GM18951 (cell line): ENCODE results near the gene SPAG5.

Experiments used
- POLR2A ChIP-seq: IDR thresholded peaks from 4 replicates; pipeline ENCODE4 v1.6.1; 2011; ENCODE audit warnings: mild to moderate bottlenecking; ENCODE audit not compliant: insufficient read length, insufficient read depth; ENCODE audit errors: extremely low read depth
- in situ Hi-C: fragments of 300-500 bp; cut with MboI; formaldehyde crosslinking; loops from one replicate; pipeline ENCODE4 v1.12.0; 2022; ENCODE audit warnings: low sequenced_read_pairs, mixed read lengths, inconsistent platforms; ENCODE audit not compliant: unreplicated experiment

SPAG5 gene

DNA sequence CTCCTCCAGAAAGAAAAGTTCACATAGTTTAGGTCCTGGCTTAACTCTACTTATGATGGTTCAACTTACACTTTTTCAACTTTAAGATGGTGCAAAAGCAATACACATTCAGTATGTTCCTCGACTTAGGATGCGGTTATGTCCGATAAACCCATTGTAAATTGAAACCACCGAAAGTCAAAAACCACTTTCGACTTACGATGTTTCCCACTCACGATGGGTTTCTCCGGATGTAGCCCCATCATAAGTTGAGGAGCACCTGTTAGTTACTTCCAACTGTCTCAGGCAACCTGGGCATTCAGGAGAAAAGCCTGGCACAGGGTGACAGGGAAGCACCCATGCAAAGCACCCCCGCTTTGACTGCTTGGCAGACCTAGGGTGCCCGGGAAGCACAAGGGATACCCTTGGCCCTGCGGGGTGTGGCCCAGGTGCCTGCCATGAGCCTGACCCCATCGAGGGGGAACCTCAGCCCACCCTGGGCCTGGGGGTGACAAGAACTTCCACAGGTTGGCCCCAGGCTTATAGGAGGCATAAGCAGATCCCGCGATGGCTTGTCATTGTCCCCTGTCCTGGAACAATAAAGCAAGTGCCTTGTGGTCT, 60.4 kb downstream of the SPAG5 start:
- in situ Hi-C loops = loop anchor here (5.0 kb wide), 1 partner anchor 36 kb away; no protein-coding TSS in a partner anchor
- TF ChIP-seq POLR2A = no peak

DNA sequence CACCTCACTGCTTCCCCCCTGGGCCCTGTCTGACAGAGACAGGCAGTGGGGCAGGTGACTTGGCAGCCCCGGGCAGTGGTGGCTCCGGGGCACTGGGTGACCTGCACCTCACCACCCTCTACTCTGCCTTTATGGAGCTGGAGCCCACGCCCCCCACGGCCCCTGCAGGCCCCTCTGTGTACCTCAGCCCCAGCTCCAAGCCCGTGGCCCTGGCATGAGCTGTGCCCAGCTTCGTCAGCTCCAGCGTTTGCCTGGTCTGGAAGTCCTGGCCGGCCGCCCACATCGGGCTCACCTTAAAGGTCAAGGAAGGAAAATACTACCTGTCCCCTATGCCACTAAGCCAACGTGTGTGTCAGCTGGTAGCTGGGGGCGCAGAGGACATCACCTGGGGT, 61.6 kb downstream of the SPAG5 start:
- no peak for TF ChIP-seq POLR2A
- in situ Hi-C loops = loop anchor here (5.0 kb wide), 1 partner anchor 35 kb away; no protein-coding TSS in a partner anchor

DNA sequence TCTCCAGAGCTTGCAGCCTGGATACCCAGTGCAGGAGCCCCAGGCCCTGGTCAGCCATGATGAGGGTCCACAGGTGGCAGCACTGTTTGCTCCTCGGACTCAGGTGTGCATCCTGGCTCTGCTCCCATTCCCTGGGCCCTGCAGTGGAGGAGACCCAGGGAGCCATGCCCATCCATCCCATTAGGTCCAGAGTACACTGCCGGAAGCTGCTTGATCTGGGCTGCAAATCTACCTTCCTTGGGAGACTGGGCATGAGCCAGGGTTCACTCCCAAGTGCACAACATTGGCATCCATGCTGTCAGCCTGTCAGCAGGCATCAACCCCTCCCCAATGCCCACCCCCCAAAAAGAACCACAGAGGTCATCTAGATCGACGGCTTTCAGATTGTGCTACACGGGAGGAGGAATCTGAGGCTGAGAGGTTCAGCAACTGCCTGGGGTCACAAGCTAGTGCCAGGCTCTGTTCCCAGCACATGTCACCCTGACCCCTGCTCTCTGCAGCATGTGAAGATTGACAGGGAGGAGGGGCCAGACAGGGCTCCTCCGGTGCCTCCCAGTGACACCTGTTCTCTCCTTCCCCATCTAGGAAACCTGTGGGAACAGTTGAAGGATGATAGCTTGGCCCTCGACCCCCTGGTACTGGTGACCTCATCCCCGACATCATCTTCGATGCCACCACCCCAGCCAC, 62.1 kb downstream of the SPAG5 start:
- in situ Hi-C loops = loop anchor here (5.0 kb wide), 1 partner anchor 34 kb away; no protein-coding TSS in a partner anchor
- TF ChIP-seq POLR2A = no peak

DNA sequence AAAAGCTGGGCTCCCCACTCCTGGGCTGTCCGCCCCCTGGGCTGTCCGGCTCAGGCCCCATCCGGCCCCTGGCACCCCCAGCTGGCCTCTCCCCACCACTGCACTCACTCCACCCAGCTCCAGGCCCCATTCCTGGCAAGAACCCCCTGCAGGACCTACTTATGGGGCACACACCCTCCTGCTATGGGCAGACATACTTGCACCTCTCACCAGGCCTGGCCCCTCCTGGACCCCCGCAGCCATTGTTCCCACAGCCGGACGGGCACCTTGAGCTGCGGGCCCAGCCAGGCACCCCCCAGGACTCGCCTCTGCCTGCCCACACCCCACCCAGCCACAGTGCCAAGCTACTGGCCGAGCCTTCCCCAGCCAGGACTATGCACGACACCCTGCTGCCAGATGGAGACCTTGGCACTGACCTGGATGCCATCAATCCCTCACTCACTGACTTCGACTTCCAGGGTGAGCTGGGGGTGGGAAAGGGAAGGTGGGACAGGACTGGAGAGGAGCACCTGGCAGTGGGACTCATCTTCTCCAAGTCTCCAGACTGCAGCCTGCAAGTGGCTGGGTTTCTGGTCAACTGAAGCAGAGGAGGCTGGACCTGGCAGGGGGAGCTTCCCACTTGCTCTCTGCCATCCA, 64.0 kb downstream of the SPAG5 start:
- no peak for TF ChIP-seq POLR2A
- in situ Hi-C loops = loop anchor here (5.0 kb wide), 1 partner anchor 33 kb away; no protein-coding TSS in a partner anchor

DNA sequence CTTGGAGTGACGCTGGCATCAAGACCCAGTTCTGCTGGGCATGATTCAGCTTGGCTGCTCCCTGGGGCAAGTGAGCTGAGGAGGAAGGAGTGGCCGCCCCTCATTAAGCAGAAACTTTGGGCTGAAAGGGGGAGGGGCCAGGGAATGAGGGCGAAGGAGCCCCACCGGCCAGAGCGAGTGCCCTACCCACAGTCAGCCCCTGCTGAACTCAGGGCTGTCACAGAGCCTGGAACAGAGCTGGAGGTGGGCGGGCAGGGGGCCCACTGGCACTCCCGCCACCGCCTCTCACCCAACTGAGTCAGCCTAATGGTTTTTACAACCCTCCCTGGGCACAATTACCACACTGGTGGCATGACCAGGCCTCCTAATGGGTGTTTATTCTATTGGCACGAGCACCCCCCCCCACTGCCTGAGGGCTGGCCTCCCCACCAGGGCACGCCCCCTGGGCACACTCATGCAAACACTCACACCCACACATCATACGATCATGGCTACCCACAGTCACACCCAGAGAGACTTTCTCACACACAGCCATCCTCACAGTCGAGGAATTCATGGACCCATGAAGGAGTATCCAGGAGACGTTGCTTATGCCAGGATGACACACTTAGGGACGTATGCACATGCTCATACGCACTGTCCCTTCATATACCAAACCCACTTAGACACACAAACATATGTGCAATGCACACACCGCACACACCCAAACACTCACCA, 65.6 kb downstream of the SPAG5 start:
- no peak for TF ChIP-seq POLR2A
- in situ Hi-C loops = no loop called here

DNA sequence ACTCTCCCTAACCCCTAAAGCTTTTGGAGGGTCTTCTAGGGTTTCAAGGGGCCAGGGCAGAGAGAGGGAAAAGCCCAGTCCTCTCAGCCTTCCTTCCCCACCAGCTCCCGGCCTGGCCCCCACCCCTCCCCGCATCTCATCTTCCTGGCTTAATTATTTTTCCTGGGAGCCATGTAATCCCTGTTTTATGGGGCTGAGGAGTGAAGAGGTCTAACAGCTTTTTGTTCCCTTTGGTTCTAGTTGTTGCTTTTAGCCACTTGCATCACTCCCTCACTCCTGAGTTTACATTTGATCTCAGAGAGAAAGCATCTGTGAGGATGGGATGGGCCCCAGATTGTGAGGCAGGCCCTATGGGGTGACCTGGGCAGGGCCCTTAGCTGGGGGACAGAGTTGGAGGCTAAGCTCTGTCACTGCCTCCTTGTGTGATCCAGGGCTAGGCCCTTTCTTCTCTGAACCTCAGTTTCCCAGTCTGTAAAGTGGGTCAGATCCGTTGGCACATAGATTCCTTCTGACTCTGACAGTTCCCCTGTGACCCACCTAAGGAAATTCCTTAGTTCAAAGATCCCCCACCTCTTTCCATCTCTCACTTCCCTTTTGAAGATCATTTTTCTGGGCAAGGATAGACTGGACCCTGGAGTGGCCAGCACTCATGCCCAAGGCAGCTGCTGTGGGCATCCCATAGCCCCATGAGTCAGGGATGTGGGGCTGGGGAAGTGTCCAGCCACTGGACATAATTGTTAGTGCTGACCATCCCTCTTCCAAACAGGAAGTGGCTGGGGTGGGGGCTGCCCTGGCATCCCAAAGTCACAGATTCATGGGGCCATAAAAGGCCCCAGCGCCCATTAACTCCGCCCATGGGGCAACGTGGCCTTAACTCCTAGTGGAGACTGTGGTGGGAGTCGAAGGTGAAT, 66.5 kb downstream of the SPAG5 start:
- no peak for TF ChIP-seq POLR2A
- in situ Hi-C loops = no loop called here

DNA sequence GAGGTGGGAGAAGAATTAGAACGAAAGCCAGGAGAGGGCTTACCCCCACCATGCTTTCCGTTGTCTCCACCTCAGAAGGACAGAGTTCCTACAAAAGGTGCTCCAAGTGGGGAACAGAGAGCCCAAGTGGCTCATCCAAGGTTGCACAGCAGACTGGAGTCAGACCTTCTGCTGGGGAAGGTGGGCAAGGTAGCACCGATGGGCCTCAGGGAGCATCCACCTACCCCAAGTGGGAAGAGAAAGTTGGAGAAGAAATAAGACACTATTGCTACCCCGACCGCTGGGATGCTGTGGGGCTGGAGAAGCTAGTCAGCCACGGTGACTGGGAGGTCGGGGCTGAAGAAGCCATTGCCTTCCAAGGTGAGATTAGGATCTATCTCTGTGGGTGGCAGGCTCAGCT, 67.9 kb downstream of the SPAG5 start:
- TF ChIP-seq POLR2A = no peak
- in situ Hi-C loops = no loop called here

DNA sequence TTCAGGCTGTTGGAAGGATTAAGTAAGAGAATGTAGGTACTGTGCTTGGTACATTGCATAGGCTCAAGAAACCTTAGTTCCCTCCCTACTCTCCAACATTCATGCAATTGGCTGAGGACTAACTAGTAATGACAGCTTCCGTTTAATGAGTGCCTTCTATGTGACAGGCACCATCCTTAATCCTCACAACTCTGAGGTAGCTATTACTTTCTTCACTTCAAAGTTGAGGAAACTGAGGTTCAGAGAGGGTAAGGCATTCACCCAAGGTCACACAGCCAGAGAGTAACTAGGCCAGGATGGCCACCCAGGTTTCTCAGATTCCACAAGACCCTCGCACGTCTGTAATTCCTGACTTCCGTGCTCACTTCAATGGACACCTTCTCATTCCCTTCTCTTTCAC, 68.6 kb downstream of the SPAG5 start:
- in situ Hi-C loops = no loop called here
- no peak for TF ChIP-seq POLR2A

DNA sequence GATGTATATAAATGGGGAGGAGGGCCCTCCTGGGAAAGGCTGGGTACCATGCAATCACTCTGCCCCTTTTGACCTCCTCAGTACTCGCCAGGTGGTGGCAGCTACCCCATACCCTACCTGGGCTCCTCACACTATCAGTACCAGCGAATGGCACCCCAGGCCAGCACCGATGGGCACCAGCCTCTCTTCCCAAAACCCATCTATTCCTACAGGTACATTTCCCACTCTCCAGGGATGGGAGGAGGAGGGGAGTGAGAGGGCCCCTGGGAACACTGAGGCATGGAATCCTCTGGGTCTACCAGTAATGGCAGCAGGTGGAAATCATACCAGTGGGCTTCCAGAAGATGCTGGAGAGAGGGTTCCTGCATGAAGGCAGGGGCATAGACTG, 69.8 kb downstream of the SPAG5 start:
- TF ChIP-seq POLR2A = no peak
- in situ Hi-C loops = no loop called here

DNA sequence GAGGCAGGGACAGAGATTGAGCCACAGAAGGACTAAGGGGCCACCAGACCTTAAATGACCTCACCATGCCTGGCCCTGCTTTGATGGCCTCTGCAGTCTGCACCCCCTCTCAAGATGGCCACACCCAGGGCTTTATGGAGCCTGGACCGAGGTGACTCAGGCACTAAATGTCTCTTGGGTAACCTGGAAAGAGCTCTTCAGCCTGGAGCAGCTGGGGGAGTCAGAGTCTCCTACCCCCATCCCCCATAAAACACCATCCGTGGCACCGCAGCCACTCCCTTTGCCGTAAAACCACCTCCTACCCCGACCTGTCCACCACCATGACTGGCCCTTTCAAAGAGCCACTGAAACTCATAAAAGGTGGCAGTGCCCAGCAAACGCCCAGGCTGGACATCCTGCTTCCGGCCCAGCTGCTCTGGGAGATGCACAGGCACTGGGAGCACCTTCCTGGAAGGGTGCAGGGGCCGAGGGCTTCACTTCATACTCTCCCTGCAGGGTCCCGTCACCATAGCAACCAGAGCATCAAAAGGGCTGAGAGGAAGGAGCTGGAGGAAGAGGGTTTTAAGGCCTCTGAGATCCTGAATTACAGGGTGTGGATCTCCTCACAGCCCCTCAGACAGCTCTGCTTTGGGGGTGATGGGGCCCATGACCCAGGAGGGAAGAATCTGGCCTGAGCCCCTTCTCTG, 70.4 kb downstream of the SPAG5 start:
- in situ Hi-C loops = no loop called here
- no peak for TF ChIP-seq POLR2A

DNA sequence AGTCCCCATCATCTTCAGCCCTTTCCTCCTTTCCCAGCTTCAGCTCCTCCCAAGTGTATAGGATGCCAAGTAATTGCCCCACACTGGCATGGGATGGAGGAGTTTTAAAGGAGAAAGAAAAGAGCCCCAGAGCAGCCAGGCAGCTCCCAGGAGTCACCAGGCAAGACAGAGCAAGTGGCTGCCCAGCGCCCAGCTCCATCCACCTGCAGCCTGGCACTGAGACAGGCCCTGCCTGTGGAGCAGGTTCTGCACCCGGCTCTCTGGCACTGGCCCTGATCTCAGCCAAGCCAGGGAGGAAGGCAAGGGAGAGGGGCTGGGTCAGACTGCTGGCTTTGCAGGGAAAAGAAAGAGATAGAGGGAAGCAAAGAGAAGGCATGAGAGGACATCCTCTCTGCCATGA, 71.0 kb downstream of the SPAG5 start:
- in situ Hi-C loops = no loop called here
- TF ChIP-seq POLR2A = no peak
